Right ventricle myocardium inferior (tissue), 1 donor: ENCODE measurements around the gene BCORL1. TPM values are rescaled to one million over a fixed set of nuclear protein-coding genes. Genes with fewer than 3 reads are reported as not detected.

Experiments
- ATAC-seq: fragments of 200-7000 bp; cut with Tn5 transposase; one replicate; pipeline ENCODE4 v1.9.1; 2020; ENCODE audit warnings: mild to moderate bottlenecking, moderate library complexity
- DNase-seq: peaks from one replicate; pipeline ENCODE4 v3.0.0; 2021; ENCODE audit errors: missing footprints
- intact Hi-C: fragments of 100-400 bp; cut with DNase I; formaldehyde crosslinking; loops from one replicate; pipeline ENCODE4 v1.11.0; 2022
- total RNA-seq: library from RNA; stranded (reverse); fragmentation: NEBNext Ultra II Directional; extraction: Animal tissue kit (Norgen Biotek cat#: 25700); gene quantifications from one replicate; pipeline ENCODE4 v1.2.1, GENCODE V29; 2021
- donor health status: DM: no; HTN: yes; CAD: no; lungs with severe emphysema.

Gene BCORL1
- total RNA-seq, 1 donor from 2014 or later: 11.3 TPM

DNA sequence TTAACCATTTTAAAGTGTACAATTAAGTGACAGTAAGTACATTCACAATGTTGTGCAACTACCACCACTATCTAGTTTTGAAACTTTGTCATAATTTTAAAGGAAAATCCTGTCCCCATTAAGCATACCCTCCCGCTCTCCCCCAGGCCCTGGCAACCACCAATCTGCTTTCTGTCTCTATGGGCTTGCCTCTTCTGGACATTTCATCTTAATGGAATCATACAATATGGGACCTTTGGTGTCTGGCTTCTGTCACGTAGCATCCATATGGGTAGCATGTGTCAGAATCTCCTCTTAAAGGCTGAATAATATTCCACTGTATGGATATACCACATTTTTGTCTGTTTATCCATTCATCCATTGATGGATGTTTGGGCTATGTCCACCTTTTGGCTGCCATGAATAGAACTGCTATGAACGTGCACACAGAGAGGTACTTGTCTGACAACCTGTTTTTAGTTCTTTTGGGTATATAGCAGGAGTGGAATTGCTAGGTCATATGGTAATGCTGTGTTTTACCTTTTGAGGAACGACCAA, 66.3 kb downstream of the BCORL1 start:
- intact Hi-C loops: no loop called here
- ATAC-seq: no peak
- DNase-seq: no peak

- peak; percentile 63 for ATAC-seq
Observed at GRCh38 chrX:130049821-130050220, 67.4 kb downstream of the BCORL1 start.

GRCh38 chrX:130051176-130051845, 68.9 kb downstream of the BCORL1 start:
- intact Hi-C loops: no loop called here
- DNase-seq (no peak), ATAC-seq (no peak)

More at GRCh38 chrX:130049821-130050220, 67.4 kb downstream of the BCORL1 start:
- intact Hi-C loops: no loop called here
- DNase-seq: no peak

DNA sequence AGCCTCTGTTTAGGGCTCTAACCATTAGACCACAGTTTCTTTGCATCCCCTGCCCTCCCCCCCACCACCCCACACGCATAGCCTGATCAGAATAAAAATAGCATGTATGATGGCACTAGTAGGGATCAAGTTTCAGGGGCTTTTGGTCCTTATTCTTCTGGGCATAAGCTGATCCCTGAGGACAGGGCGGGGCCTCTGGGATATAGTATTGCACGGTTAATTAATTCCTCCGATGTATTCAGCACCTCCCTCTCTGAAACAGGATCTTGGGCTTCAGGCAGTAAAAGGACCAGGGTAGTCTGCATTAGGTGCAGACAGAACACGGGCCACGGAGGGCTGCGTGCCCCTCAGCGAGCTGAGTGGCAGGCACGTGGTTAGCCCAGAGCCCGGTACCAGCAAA, 70.8 kb downstream of the BCORL1 start:
- intact Hi-C loops: no loop called here
- DNase-seq: no peak
- no peak for ATAC-seq

GRCh38 chrX:130055103-130055502, 72.7 kb downstream of the BCORL1 start:
- ATAC-seq: peak; percentile 54
- intact Hi-C loops: no loop called here
- no peak for DNase-seq

GRCh38 chrX:130055899-130056298, 73.5 kb downstream of the BCORL1 start:
- intact Hi-C loops: no loop called here

DNA sequence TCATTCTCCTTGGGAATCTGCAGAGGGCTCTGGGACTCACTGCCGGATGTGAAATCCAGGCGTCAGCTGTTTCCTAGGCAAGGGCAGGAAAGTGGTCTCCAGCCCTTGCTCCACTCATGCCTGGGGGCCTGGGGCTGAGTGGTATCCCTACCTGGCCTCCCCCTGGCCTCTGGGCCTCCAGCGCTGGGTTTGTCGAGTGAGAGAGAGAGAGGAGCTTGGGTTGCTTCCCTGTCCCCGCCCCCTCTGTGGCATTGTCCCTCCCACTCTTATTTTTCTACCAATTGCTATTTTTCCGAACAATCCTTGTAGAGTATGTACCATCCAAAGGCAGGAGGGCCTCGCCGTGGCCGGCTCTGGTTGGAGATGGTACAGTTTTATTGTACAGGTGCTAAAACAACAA, 74.8 kb downstream of the BCORL1 start:
- no peak for ATAC-seq
- intact Hi-C loops: no loop called here
- no peak for DNase-seq

More at GRCh38 chrX:130055899-130056298, 73.5 kb downstream of the BCORL1 start:
- ATAC-seq (no peak), DNase-seq (no peak)

DNA sequence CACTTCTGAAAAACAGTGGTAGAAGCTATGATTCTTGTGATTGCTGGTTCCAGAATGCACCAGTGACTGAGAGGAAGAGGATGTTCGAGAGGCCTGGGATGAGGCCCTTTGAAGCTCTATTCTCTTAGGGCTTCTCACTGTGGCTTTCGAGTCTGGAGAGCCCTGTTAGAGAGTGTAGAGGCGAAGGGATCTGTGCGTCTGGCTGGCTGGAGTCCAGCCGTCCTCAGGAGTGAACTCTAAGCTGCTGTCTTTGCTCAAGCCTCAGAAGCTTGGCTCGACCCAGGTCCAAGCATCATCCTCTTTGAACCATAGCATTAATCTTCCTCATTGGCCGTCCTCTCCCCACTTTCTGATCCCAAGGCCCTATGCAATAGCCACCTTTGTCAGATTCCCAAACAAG, 76.2 kb downstream of the BCORL1 start:
- DNase-seq: no peak
- intact Hi-C loops: no loop called here
- no peak for ATAC-seq

- intact Hi-C loops: loop anchor here (1.0 to 2.0 kb wide), 2 partner anchors 135 to 454 kb away; no protein-coding TSS in a partner anchor
- ATAC-seq (peak; percentile 93), DNase-seq (peak; percentile 89)
Observed at GRCh38 chrX:130060122-130061069, 78.0 kb downstream of the BCORL1 start.

GRCh38 chrX:130066975-130067615, 84.7 kb downstream of the BCORL1 start:
- DNase-seq (no peak), ATAC-seq (no peak)

GRCh38 chrX:130071611-130072344, 89.3 kb downstream of the BCORL1 start:
- intact Hi-C loops: no loop called here
- ATAC-seq (no peak), DNase-seq (no peak)

More at GRCh38 chrX:130066975-130067615, 84.7 kb downstream of the BCORL1 start:
- intact Hi-C loops: no loop called here

DNA sequence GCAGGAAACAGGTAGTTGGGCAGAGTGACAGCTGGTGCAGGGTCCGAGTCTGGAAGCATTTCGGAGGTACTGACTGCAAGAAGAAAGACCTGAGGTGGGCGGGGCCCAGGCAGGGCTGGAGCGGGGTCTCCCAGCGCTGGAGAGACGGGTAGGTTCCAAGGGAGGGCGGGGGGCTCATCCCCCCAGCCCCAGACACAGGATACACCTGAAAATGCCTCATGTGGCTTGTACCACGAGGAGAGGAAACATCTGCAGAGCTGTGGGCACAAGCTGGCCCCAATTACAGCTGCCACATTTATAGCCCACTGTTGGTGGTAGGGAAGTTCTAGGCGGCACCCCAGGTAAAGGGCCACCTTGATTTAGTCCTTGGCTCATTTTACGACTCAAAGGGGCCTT, 89.9 kb downstream of the BCORL1 start:
- ATAC-seq (no peak), DNase-seq (no peak)
- intact Hi-C loops: no loop called here

- ATAC-seq (no peak), DNase-seq (no peak)
- intact Hi-C loops: no loop called here
Observed at GRCh38 chrX:130075777-130076176, 93.3 kb downstream of the BCORL1 start.

GRCh38 chrX:130079824-130080406, 97.5 kb downstream of the BCORL1 start:
- ATAC-seq (peak; percentile 67), DNase-seq (no peak)
- intact Hi-C loops: loop anchor here (1.0 kb wide), 1 partner anchor 112 kb away; no protein-coding TSS in a partner anchor

DNA sequence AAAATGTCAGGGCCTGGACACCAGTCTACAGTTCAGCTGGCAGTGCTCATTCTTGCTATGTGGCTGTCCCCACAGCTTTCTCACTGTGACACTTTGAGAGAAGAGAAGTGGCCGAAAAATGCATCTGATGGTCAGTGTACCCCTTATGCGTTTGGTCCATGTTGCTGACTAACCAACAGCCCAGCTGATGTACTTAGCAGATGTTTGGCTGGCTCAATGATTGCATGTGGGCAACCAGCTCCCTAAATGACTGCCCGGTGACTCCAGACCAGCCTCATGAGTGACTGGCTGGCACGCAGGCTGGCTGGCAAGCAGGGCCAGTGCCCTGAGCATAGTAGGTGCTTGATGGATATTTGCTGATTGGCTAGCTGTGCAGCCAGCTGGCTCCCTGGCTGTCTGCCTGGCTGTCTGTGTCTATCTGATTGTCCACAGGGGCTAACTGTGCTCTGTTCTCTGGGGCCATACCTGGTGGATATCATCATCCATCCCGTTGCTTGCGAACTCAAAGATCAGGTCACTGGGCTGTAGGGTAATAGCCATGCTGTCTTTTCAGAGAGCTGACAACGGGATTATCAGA, 98.4 kb downstream of the BCORL1 start:
- no peak for DNase-seq
- intact Hi-C loops: loop anchor here (1.0 kb wide), 1 partner anchor 111 kb away; no protein-coding TSS in a partner anchor
- no peak for ATAC-seq

DNA sequence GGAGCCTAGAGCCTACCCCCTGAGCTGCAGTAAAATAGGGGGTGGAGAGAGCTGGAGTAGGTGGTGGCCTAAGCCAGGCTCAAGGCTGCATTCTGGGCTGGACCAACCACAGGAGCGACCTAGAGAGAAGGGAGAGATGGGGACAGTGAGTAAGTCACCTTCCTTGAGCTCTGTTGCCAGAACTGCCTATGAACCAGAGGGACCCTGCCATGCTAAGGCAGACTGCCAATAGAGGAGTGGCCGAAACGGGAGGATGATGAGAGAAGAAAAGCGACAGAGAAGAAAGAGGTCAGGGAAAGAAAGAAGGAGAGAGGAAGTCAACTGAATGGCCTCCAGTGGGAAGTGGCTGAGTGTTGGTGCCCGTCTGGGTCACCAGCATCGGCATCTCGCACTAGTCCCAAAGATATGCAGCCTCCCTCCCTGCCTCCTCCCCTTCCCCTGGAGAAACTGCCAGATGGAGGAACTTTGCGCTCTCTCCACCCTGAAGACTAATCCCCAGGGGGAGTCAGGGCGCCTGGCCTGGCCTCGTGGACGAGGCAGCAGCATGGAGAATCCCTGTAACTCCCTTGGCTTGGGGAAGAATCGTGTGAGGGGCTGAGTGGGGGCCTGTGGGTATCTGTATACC, 99.1 kb downstream of the BCORL1 start:
- ATAC-seq: peak; percentile 21

More for the DNA sequence above, 99.1 kb downstream of the BCORL1 start:
- no peak for DNase-seq
- intact Hi-C loops: loop anchor here (2.0 kb wide), 1 partner anchor 39 kb away; no protein-coding TSS in a partner anchor
